GM10847 (cell line): ENCODE data around the gene OR2V2.
"Not testable (repeated sequence)": the region's sequence is repeated elsewhere in the genome, so short reads cannot be mapped to it uniquely, and the experiment has no call there.

Source experiments
- POLR2A ChIP-seq: IDR thresholded peaks from 2 replicates; pipeline ENCODE4 v1.6.1; 2011; ENCODE audit not compliant: insufficient read length; ENCODE audit errors: extremely low read depth

Gene OR2V2

GRCh38 chr5:181146927-181147636 lies at the start of gene OR2V2:
Gene OR2V2, plus strand, starts transcription at chr5:181147586. Its CDS starts 7,357 bp downstream, at chr5:181154943.
- TF ChIP-seq POLR2A: not testable (repeated sequence)

DNA sequence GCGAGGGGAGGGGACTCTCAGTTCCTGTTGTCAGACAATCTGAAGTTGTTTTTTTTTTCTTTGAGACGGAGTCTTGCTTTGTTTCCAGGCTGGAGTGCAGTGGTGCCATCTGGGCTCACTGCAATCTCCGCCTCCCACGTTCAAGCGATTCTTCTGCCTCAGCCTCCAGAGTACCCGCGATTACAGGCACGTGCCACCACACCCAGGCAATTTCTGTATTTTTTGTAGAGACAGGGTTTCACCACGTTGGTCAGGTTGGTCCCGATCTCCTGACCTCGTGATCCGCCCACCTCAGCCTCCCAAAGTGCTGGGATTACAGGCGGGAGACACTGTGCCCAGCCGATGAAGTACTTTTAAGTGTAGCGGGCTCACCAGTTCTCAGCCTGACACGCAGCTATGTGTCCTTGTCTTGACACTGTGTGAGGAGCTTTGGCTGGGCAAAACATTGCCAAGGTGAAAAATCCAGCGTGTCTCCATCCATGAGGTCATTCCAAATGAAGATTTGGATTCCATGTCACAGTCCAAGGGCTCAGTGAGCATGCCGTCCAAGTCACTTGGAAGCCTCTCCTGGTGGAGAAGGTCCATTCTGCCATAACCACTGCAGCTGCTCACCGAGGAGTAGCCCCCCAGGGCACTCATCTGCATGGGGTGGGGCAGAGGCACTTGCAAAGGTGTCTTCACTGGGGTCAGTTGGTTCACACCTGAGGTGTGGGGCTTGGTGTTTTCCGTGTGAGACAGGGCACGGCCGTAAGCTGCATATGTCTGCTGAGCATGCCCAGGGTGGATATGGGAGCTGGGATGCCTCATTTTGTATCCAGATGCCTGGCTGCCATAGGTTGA lies 48.4 kb upstream of the OR2V2 start:
- TF ChIP-seq POLR2A: no peak

- no peak for TF ChIP-seq POLR2A
These were observed 47.7 kb upstream of the OR2V2 start for GRCh38 chr5:181099602-181100086.

GRCh38 chr5:181100121-181100875 lies 47.1 kb upstream of the OR2V2 start:
- no peak for TF ChIP-seq POLR2A

GRCh38 chr5:181105391-181106025 lies 41.9 kb upstream of the OR2V2 start:
- TF ChIP-seq POLR2A: no peak

DNA sequence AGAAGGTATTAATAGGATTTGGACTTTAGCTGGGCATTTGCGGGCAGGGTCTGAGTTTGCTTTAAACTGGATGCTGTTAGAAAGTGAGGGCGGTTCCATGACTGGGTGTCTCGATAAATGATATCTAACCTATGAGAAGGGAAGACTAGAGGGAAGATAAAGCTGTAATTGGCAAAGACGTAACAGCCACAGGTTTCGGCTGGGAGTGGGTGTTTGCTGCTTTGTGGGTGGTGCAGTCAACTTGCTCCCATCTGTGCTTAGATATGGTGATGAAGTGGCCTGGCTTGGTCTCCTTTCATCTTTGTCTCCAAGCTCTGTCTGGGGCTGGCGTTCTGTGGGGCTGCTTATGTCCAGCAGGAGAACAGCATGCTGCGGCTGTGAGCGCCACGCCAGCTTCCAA lies 39.7 kb upstream of the OR2V2 start:
- no peak for TF ChIP-seq POLR2A

GRCh38 chr5:181108578-181109165 lies 38.7 kb upstream of the OR2V2 start:
- TF ChIP-seq POLR2A: no peak

GRCh38 chr5:181109489-181110013 lies 37.8 kb upstream of the OR2V2 start:
- no peak for TF ChIP-seq POLR2A

DNA sequence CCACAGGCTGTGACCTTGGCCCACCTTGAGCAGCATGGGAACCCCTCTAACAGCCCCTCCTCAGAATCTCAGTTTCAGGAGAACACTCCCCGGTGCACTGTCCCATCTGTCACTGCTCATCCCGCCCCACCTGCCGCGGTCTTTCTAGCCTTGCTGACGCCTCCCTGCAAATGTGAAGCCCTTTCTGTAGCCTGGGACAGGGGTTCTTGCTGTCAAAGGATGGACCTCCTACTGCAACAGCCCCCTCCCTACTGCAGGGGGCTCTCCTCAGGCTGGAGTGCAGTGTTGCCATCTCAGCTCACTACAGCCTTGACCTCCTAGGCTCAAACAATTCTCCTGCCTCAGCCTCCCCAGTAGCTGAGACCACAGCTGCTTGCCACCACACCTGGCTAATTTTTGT lies 36.4 kb upstream of the OR2V2 start:
- TF ChIP-seq POLR2A: no peak

- no peak for TF ChIP-seq POLR2A
These were observed 34.9 kb upstream of the OR2V2 start for GRCh38 chr5:181112476-181112875.

GRCh38 chr5:181114284-181114843 lies 33.0 kb upstream of the OR2V2 start:
- no peak for TF ChIP-seq POLR2A

DNA sequence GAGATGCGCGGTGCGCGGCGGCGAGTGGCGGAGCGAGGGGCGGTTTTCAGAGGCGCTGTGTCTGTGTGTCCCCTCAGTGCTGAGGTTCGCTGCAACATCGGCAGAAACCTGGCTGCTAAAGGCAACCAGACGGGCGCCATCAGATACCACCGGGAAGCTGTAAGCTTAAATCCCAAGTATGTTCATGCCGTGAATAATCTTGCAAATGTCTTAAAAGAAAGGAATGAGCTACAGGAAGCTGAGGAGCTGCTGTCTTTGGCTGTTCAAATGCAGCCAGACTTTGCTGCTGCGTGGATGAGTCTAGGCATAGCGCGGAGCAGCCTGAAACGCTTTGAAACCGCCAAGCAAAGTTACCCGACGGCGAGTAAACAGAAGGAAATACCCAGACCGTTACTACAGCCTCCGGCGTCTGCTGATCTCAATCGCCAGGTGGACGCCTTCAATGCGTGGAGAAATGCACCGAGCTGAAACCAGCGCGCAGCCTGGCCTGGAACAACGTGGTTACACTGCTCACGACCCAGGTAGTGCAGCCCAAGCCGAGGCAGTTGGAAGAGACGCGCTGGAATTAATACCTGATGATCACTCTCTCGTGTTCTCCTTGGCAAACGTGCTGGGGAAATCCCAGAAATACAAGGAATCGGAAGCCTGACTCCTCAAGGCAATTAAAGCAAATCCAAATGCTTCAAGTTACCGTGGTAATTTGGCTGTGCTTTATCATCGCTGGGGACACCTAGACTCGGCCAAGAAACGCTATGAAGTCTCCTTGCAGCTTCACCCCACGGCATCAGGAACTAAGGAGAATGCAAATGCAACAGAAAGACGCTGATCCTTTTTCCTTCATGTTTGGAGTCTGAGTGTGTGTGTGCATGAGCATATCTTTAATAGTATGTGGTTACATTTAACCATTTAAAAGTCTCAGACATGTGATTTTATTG lies 32.3 kb upstream of the OR2V2 start:
- TF ChIP-seq POLR2A: no peak

- no peak for TF ChIP-seq POLR2A
These were observed 29.0 kb upstream of the OR2V2 start for GRCh38 chr5:181118369-181118768.
